Caco-2 (cell line): ENCODE results near the gene GPR151. TPM values are rescaled to one million over a fixed set of nuclear protein-coding genes. Genes with fewer than 3 reads are reported as not detected.
A peak's percentile ranks its signal among the peaks of the same experiment; 100 is the strongest.

Experiments used
- BruUV-seq: library from RNA; stranded (reverse); fragments of 400-500 nt; replicated peaks from 2 replicates; lab custom pipeline; 2021; lab: Mats Ljungman, UMichigan
- CTCF ChIA-PET: fragments of 300-600 bp; sonication (Branson Sonifier 250); formaldehyde crosslinking; loops from one replicate; lab custom pipeline; 2022; ENCODE audit warnings: antibody characterized with exemption; lab: Charles Lee
- POLR2A ChIA-PET: fragments of 300-600 bp; sonication (Branson Sonifier 250); formaldehyde crosslinking; loops from one replicate; lab custom pipeline; 2022; ENCODE audit warnings: antibody characterized with exemption; lab: Charles Lee
- DNase-seq, 2 experiments: peaks; one replicate each; pipeline versions ENCODE4 v3.0.0 to v3.0.0-alpha.2; 2020 to 2022
- H3K27me3 ChIP-seq: replicated peaks from 2 replicates; pipeline ENCODE4 v1.6.0; 2011; ENCODE audit warnings: low read length; ENCODE audit not compliant: control insufficient read depth, insufficient read depth
- H3K36me3 ChIP-seq: 2 replicates; pipeline ENCODE4 v1.5.1; 2011; ENCODE audit warnings: low read length; ENCODE audit not compliant: control insufficient read depth, insufficient read depth
- H3K4me1 ChIP-seq: fragments of 250-450 bp; sonication (Bioruptor Pico); 2 replicates; pipeline ENCODE4 v1.5.1; 2020; ENCODE audit warnings: mild to moderate bottlenecking
- H3K4me3 ChIP-seq: 2 replicates; pipeline ENCODE4 v1.5.1; 2011; ENCODE audit warnings: low read depth, mild to moderate bottlenecking, control low read depth, low read length
- H3K9me3 ChIP-seq: fragments of 250-450 bp; sonication (Bioruptor Pico); 2 replicates; pipeline ENCODE4 v1.5.1; 2020; ENCODE audit warnings: mild to moderate bottlenecking, moderate library complexity
- H3K27ac Mint-ChIP-seq: one replicate; pipeline ENCODE4 v1.8.0; 2022; ENCODE audit warnings: mixed read lengths; ENCODE audit not compliant: unreplicated experiment
- H3K27me3 Mint-ChIP-seq: one replicate; pipeline ENCODE4 v1.8.0; 2022; ENCODE audit warnings: mixed read lengths; ENCODE audit not compliant: insufficient read depth, unreplicated experiment
- H3K36me3 Mint-ChIP-seq: one replicate; pipeline ENCODE4 v1.8.0; 2022; ENCODE audit warnings: mild to moderate bottlenecking, mixed read lengths; ENCODE audit not compliant: insufficient read depth, unreplicated experiment
- H3K4me1 Mint-ChIP-seq: one replicate; pipeline ENCODE4 v1.8.0; 2022; ENCODE audit warnings: low read depth, mixed read lengths; ENCODE audit not compliant: unreplicated experiment
- H3K4me3 Mint-ChIP-seq: one replicate; pipeline ENCODE4 v1.8.0; 2022; ENCODE audit warnings: mild to moderate bottlenecking, moderate library complexity, mixed read lengths; ENCODE audit not compliant: unreplicated experiment
- H3K9me3 Mint-ChIP-seq: one replicate; pipeline ENCODE4 v1.8.0; 2022; ENCODE audit warnings: mixed read lengths; ENCODE audit not compliant: unreplicated experiment
- CTCF ChIP-seq, 2 experiments: fragments of 200-600 bp in 1 of 2; IDR thresholded peaks; 1 replicate in 1 of 2; 2 replicates in 1 of 2; pipeline versions ENCODE4 v1.5.1 to v1.8.0; 2011 to 2022; ENCODE audit warnings: antibody characterized with exemption in 1 of 2, control low read depth in 1 of 2, inconsistent platforms in 1 of 2, low read depth in 1 of 2, low read length in 1 of 2, mild to moderate bottlenecking in 1 of 2, moderate library complexity in 1 of 2; ENCODE audit not compliant: insufficient read depth in 1 of 2, severe bottlenecking in 1 of 2, unreplicated experiment in 1 of 2
- intact Hi-C: fragments of 100-400 bp; cut with micrococcal nuclease; formaldehyde crosslinking; loops from one replicate; pipeline ENCODE4 v1.10.0; 2022; ENCODE audit not compliant: unreplicated experiment
- total RNA-seq: library from RNA; stranded (reverse); gene quantifications from 2 replicates; pipeline ENCODE4 v1.2.3, GENCODE V29; 2022

Gene GPR151
- total RNA-seq, 1 experiment from 2014 or later, result not detected

DNA sequence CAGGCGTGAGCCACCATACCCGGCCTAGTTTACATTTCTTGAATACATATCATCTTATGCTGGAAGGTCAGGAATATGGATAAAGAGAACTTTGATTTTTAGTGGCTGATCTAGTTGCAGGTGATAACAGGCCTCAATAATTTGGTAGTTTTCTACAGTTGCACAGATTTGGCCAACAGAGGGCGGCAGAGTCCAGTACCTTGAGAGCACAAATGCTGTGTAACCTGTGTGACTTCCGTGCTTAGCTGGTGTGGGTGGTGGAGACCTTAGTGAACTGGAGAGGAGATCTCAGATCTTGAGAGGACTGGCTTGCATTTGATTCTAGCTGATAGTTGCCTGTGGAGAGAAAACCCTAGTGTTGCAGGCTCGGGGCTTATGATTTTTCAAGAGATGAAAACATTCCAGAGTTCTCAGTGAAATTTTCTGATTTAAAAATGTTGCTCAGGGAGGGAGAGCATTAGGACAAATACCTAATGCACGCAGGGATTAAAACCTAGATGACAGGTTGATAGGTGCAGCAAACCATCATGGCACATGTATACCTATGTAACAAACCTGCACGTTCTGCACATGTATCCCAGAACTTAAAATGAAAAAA is 17.4 kb upstream of the GPR151 start:
- no peaks in the 10 kb centered on the region for H3K27me3 Mint-ChIP-seq
- CTCF ChIA-PET, result interaction anchor here (0.6 to 1.6 kb wide), 18 partner anchors 9 to 1045 kb away, joined by 3 to 14 read pairs (median 4); no protein-coding TSS in a partner anchor
- Histone ChIP-seq H3K4me1 (no peaks in the 10 kb centered on the region), H3K4me3 (no peak overlapping the region), H3K36me3 (no peaks in the 10 kb centered on the region), H3K27me3 (no peaks in the 10 kb centered on the region), H3K9me3 (no peaks in the 10 kb centered on the region)
- no peak overlapping the region for H3K27ac Mint-ChIP-seq
- peak; percentile 86 to 90 for TF ChIP-seq CTCF (IDR thresholded peaks at IDR 0.05; ENCODE audit: insufficient read depth in 1 of 2, low read depth in 1 of 2, low read length in 1 of 2, severe bottlenecking in 1 of 2, unreplicated experiment in 1 of 2)
- DNase-seq, result peak; percentile 81 to 82
- BruUV-seq, result no TSS peak
- H3K4me3 Mint-ChIP-seq, result no peak overlapping the region
- H3K9me3 Mint-ChIP-seq, result no peaks in the 10 kb centered on the region
- H3K36me3 Mint-ChIP-seq, result no peaks in the 10 kb centered on the region
- H3K4me1 Mint-ChIP-seq, result no peaks in the 10 kb centered on the region
- intact Hi-C loops, result loop anchor here (1.0 to 5.0 kb wide), 3 partner anchors 433 to 1044 kb away; no protein-coding TSS in a partner anchor
- POLR2A ChIA-PET, result no interaction called here

DNA sequence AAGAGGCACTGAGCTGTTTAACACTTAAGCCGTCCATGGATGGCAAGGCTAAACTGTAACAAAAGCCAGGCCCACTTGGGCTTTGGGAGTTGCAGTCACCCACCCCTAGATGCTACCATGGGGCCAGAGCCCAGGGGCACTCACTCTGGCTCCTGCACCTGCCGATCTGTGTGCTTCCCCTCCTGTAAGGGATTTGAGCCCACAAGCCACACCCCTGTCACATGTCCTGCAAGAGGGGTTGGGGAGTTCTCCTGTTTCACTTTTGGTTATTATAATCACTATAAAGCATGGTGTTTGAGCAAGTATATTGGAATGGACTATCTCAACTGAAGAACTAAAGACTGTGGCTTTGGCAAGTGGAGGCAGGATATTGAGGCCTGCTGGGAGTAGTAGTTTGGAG is 14.0 kb upstream of the GPR151 start:
- no peak for TF ChIP-seq CTCF (IDR thresholded peaks at IDR 0.05; ENCODE audit: insufficient read depth in 1 of 2, low read depth in 1 of 2, low read length in 1 of 2, severe bottlenecking in 1 of 2, unreplicated experiment in 1 of 2)
- Mint-ChIP-seq H3K4me3 (no peak overlapping the region), H3K27me3 (no peaks in the 10 kb centered on the region), H3K27ac (no peak overlapping the region), H3K4me1 (no peaks in the 10 kb centered on the region), H3K9me3 (no peaks in the 10 kb centered on the region), H3K36me3 (no peaks in the 10 kb centered on the region)
- H3K36me3 ChIP-seq, result no peaks in the 10 kb centered on the region
- POLR2A ChIA-PET, result no interaction called here
- no peak for DNase-seq
- no TSS peak for BruUV-seq
- intact Hi-C loops, result loop anchor here (5.0 kb wide), 1 partner anchor 1047 kb away; no protein-coding TSS in a partner anchor
- no peak overlapping the region for H3K4me3 ChIP-seq
- H3K9me3 ChIP-seq, result no peaks in the 10 kb centered on the region
- H3K27me3 ChIP-seq, result no peaks in the 10 kb centered on the region
- CTCF ChIA-PET, result no interaction called here
- no peaks in the 10 kb centered on the region for H3K4me1 ChIP-seq

DNA sequence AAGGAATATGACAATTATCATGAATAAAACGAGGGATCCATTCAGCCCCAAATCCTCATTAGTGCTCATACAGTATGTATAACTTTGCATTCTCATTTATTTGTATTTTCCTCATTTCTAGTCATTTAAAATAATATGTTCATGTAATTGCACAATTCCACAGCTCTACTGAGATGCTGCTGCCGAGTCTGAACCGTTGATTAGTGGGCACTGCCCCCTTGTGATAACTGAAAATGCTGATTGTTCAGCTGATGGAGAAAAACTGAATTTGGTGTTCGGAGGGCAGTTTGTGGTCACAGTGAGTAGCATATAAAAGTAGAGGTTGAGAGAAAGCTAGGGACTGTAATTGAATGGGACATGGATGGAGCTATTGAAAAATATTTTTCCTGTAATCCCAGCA is 12.2 kb upstream of the GPR151 start:
- TF ChIP-seq CTCF (IDR thresholded peaks at IDR 0.05; ENCODE audit: insufficient read depth in 1 of 2, low read depth in 1 of 2, low read length in 1 of 2, severe bottlenecking in 1 of 2, unreplicated experiment in 1 of 2), result peak in 1 of 2 experiments; percentile 32
- Histone ChIP-seq H3K9me3 (no peaks in the 10 kb centered on the region), H3K27me3 (no peaks in the 10 kb centered on the region), H3K36me3 (no peaks in the 10 kb centered on the region), H3K4me3 (no peak overlapping the region), H3K4me1 (no peaks in the 10 kb centered on the region)
- Mint-ChIP-seq H3K4me3 (no peak overlapping the region), H3K9me3 (no peaks in the 10 kb centered on the region), H3K36me3 (no peaks in the 10 kb centered on the region), H3K4me1 (no peaks in the 10 kb centered on the region), H3K27ac (no peak overlapping the region), H3K27me3 (no peaks in the 10 kb centered on the region)
- ChIA-PET POLR2A (no interaction called here), CTCF (interaction anchor here (1.0 kb wide), 1 partner anchor 82 kb away, joined by 3 read pairs; the partner anchor contains the start of gene TCERG1)
- BruUV-seq, result no TSS peak
- DNase-seq, result no peak
- intact Hi-C loops, result no loop called here
